Colonic mucosa (tissue), 4 donors: ENCODE measurements around the gene KRT86. TPM values are rescaled to one million over a fixed set of nuclear protein-coding genes. Genes with fewer than 3 reads are reported as not detected.

Experiments used
- DNase-seq: peaks from one replicate; pipeline ENCODE4 v3.0.0-alpha.2; 2020
- H3K27ac ChIP-seq: fragments of 200-600 bp; one replicate; pipeline ENCODE4 v1.8.0; 2021
- H3K27me3 ChIP-seq: fragments of 200-600 bp; one replicate; pipeline ENCODE4 v1.8.0; 2021
- H3K36me3 ChIP-seq: fragments of 200-600 bp; one replicate; pipeline ENCODE4 v1.8.0; 2021
- H3K4me1 ChIP-seq: fragments of 200-600 bp; one replicate; pipeline ENCODE4 v1.8.0; 2021; ENCODE audit warnings: mild to moderate bottlenecking
- H3K4me3 ChIP-seq: fragments of 200-600 bp; one replicate; pipeline ENCODE4 v1.8.0; 2021
- H3K9ac ChIP-seq, 2 donors: one replicate each; pipeline ENCODE4 v1.7.0; 2013; ENCODE audit warnings: control low read depth in 2 of 2, low read depth in 2 of 2, low read length in 2 of 2
- H3K9me3 ChIP-seq: fragments of 200-600 bp; one replicate; pipeline ENCODE4 v1.8.0; 2021
- CTCF ChIP-seq: fragments of 200-600 bp; IDR thresholded peaks from one replicate; pipeline ENCODE4 v1.8.0; 2022; ENCODE audit warnings: antibody characterized with exemption, mild to moderate bottlenecking
- intact Hi-C: fragments of 100-400 bp; cut with DNase I; formaldehyde crosslinking; loops from one replicate; pipeline ENCODE4 v1.14.1; 2022
- total RNA-seq, 2 donors: library from RNA; stranded (reverse); fragmentation: NEBNext Ultra II Directional in 1 of 2; extraction: Animal tissue kit (Norgen Biotek cat#: 25700) in 1 of 2; gene quantifications; one replicate each; pipeline ENCODE4 v1.2.1, GENCODE V29; 2021
- donor health status: healthy.
- donor health status: DM: no; HTN: no; CAD: no.
- donor health status: DM: no; HTN: no; CAD: no.

The KRT86 gene
- total RNA-seq, 2 donors from 2014 or later: 0.16 TPM; not detected in 1

GRCh38 chr12:52320784-52321400, 46.4 kb downstream of the KRT86 start, which contains the start of gene KRT83:
KRT83 (minus strand) TSS chr12:52321398; CDS start chr12:52321335, 63 bp downstream.
- H3K9ac ChIP-seq: no peak within 1 kb of the TSS
- no peak within 1 kb of the TSS for H3K4me3 ChIP-seq
- intact Hi-C loops: no loop called here
- H3K27ac ChIP-seq: no peak within 1 kb of the TSS
- H3K36me3 ChIP-seq: no peaks in the 10 kb centered on the region
- TF ChIP-seq CTCF: no peak
- H3K27me3 ChIP-seq: peaks cover 3% of the 10 kb centered on the region
- H3K9me3 ChIP-seq: no peaks in the 10 kb centered on the region
- DNase-seq: no peak
- no peaks in the 10 kb centered on the region for H3K4me1 ChIP-seq

GRCh38 chr12:52321418-52321817, 47.0 kb downstream of the KRT86 start:
- no peak overlapping the region for H3K4me3 ChIP-seq
- H3K9me3 ChIP-seq: no peaks in the 10 kb centered on the region
- no peak for DNase-seq
- H3K9ac ChIP-seq: no peak overlapping the region
- H3K27me3 ChIP-seq: peaks cover 3% of the 10 kb centered on the region
- intact Hi-C loops: no loop called here
- no peaks in the 10 kb centered on the region for H3K36me3 ChIP-seq
- H3K4me1 ChIP-seq: no peaks in the 10 kb centered on the region
- no peak overlapping the region for H3K27ac ChIP-seq
- TF ChIP-seq CTCF: no peak

- Histone ChIP-seq H3K27me3 (peaks cover 3% of the 10 kb centered on the region), H3K4me3 (no peak overlapping the region), H3K27ac (no peak overlapping the region), H3K4me1 (no peaks in the 10 kb centered on the region), H3K9ac (no peak overlapping the region), H3K9me3 (no peaks in the 10 kb centered on the region), H3K36me3 (no peaks in the 10 kb centered on the region)
- no peak for DNase-seq
- TF ChIP-seq CTCF: no peak
- intact Hi-C loops: no loop called here
Observed at GRCh38 chr12:52322069-52322468, 47.6 kb downstream of the KRT86 start.

- Histone ChIP-seq H3K4me3 (no peak overlapping the region), H3K27me3 (peaks cover 3% of the 10 kb centered on the region), H3K36me3 (no peaks in the 10 kb centered on the region), H3K9me3 (no peaks in the 10 kb centered on the region), H3K27ac (no peak overlapping the region), H3K4me1 (no peaks in the 10 kb centered on the region), H3K9ac (no peak overlapping the region)
- no peak for TF ChIP-seq CTCF
- intact Hi-C loops: no loop called here
- no peak for DNase-seq
Observed at GRCh38 chr12:52323001-52323400, 48.6 kb downstream of the KRT86 start.

GRCh38 chr12:52323416-52324152, 49.1 kb downstream of the KRT86 start:
- H3K36me3 ChIP-seq: no peaks in the 10 kb centered on the region
- TF ChIP-seq CTCF: no peak
- H3K9me3 ChIP-seq: no peaks in the 10 kb centered on the region
- peaks cover 3% of the 10 kb centered on the region for H3K27me3 ChIP-seq
- intact Hi-C loops: no loop called here
- no peak overlapping the region for H3K9ac ChIP-seq
- no peaks in the 10 kb centered on the region for H3K4me1 ChIP-seq
- no peak overlapping the region for H3K27ac ChIP-seq
- DNase-seq: no peak
- no peak overlapping the region for H3K4me3 ChIP-seq
